DMS153 treated with DMSO at 0.1 percent for 48 hours (cell line): ENCODE results near the gene COA6.

Experiments used
- DNase-seq: peaks from one replicate; lab custom pipeline; 2025; ENCODE audit not compliant: unreplicated experiment; lab: John Stamatoyannopoulos, UW

The COA6 gene

GRCh38 chr1:234408757-234409156, 35.5 kb downstream of the COA6 start:
- no peak for DNase-seq

- no peak for DNase-seq
Measured at GRCh38 chr1:234409328-234409727, 36.1 kb downstream of the COA6 start.

DNA sequence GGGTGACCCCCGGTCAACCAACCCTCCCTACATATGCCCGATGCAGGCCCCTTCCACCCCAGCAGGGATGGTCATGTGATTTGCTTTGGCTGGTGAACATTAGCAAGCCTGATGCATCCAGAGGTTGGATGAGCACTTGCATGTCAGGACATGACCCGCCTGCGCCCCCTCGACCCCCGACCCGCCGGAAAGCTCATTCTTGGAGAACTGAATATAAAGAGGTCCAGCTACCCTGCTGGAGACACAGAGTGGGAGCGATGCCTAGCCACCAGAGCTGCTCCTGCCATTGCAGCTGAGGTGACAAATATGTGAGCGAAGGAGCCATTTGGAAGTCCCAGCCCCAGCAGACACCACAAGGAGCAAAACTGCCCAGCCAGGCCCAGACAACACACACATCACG, 39.6 kb downstream of the COA6 start:
- no peak for DNase-seq

DNA sequence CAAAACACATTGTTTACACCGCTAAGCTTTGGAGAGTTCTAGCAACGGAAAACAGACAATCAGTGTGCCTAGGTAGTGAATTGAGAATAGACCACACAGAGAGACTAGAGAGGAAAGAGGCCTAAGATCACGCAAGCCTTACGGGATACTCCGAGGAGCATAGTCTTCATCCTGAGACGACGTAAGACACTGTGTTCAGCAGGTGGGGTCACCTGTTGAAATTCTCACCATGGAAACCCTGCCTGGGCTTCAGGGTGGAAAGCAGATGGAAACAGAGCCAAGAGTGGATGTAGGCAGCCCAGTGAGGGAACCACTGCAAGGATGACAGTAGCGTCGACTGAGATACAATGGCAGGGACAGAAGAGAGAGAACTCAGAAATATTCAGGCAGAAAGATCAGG, 40.2 kb downstream of the COA6 start:
- no peak for DNase-seq

- no peak for DNase-seq
Measured at GRCh38 chr1:234413990-234414389, 40.7 kb downstream of the COA6 start.

- no peak for DNase-seq
Measured at GRCh38 chr1:234427950-234428646, 54.8 kb downstream of the COA6 start.

DNA sequence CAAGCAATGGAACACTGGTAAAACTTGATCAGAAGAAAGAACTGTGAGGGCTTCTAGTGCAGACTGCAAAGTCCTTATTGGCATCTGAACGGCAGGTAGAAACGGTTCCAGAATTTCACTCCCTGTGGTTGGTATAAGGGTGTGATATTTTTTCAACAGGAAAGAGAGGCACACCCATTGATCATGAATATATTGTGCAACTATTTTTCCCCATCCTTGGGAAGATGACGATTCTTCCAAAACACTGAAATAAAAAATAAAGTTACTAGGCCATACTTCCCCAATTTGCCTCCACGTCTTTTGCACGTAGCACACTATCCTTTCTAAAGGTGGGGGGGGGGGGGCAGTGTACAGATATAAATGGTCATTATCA, 56.2 kb downstream of the COA6 start:
- no peak for DNase-seq

- DNase-seq, result no peak
Measured at GRCh38 chr1:234430691-234431090, 57.4 kb downstream of the COA6 start.

DNA sequence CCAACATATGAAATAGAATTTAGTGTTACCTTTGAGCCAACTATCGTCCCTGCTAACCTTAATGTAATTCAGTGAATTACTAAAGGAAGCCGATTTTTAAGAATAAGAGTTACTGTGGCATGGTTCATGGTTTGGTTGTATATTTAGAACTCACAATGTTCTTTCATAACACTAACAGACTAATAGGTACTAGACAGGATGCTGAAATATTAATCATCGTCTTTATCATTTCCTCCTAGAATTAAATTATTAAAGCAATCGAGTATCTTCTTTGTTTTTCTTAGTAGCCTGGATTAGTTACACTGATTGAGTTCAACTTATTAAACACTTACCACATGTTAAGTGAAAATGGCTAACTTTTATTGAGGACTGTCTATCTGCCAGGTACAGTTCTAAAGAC, 58.0 kb downstream of the COA6 start:
- no peak for DNase-seq

DNA sequence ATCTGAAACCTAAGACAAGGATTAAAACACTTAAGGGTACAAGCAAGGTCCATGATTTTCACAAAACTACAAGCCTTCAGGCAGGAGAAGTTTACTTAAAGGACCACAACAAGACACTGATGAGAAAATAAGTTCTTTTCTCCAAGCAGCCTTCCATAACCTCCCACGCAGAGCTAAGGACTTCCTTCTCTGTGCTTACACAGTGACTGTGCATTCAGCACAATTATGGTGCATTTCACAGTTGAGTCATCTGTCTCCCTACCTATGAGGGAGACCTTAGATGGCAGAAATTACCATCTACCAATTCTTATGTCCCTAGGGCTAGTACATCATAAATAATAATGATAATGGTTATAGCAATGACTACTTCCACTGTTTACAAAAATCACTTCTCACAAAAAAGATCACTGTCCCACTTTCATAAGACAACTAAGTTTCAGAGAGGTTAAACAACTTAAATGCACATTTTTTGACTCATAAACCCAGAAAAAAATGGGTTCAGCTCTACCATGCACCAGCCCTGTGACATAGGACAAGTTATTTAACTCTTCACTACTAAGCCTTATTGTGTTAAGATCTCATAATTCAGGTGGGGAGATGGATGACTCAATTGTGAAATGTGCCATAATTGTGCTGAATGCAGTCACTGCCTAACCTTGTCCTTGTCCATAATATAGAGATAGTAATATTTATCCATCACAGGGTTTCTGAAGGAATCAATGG, 60.5 kb downstream of the COA6 start:
- no peak for DNase-seq
